HG02852 (cell line): ENCODE data around the gene SNRNP48.

Experiments used
- ATAC-seq: cut with Tn5 transposase; IDR thresholded peaks from one replicate; pipeline ENCODE4 v1.9.1; 2021; ENCODE audit warnings: mild to moderate bottlenecking, moderate library complexity; ENCODE audit not compliant: unreplicated experiment

The SNRNP48 gene

DNA sequence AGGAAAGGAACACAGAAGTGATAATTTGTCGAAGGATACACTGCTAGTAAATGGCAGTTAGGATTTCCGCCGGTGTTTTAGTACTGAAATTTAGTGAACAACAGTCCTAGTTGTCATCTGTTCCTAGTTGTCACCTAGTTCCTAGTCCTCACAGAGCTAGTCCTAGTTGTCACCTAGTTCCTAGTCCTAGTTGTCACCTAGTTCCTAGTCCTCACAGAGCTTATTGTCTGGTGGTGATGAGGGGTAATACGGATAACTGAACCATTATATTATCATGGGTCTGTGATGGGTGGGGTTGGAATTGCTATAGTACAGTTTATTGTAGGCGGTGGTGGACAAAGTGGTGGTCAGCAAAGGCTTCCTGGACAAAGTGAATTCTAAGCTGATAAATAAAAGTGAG is 1.8 kb downstream of the SNRNP48 start:
- no peak for ATAC-seq

DNA sequence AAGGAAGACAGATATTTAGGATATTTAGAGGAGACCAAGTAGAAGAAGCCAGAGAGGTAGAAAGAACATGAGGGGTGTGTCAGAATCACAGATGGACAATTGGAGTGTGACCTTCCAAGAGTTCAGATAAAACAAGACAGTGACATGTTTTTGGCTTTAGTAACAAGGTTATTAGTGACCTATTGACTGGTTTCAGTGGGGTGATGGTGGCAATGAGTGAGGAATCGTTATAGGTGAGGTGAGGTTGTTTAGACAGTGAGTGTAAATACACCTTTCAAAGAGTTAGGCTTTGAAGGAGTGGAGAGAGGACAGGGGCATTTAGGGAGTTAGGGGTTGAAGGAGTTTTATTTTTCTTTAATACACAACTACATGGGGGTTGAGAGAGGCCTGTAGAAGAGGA is 3.2 kb downstream of the SNRNP48 start:
- no peak for ATAC-seq

DNA sequence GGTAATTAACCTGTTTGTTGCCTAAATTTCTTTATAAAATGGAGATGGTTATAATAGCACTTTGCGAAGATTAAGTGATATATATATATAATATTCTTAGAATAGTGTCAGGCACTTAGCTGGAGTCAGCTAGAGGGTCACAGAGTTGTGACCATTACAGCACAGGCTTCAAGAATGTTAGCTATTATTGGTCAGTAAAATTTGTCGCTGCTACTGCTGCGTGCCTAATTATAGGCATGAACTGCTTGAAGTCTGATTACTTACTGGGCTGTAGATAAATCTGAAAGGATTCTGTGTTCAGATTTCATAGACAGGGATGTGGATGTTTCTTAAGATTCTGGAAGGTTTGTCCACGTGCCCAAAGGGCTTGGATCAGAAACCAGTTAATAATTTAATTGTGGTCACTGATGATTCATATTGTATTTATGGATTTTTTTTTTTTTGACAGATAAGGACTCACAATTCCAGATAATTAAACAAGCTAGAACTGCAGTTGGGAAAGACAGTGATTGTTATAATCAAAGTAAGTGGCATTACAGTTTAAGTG is 4.7 kb downstream of the SNRNP48 start:
- ATAC-seq: no peak

DNA sequence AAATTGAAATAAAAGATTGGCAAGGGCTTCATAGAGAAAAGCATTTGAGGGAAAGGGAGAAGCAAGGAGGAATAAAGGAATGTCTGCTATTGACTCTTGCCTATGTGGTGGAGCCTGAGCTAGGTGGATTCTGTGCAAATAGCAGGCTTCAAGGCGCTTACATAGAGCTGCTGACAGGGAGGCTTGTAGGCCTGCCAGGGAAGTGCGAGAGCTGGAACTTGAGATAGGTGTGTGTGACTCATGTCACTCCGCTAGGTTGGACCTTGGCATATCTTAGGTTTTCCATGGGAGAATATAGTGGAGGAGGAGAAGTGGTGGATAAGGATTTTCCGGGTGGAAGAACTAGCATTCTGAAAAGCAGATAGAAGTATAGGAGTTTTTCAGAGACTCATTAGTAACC is 14.0 kb downstream of the SNRNP48 start:
- ATAC-seq: no peak

DNA sequence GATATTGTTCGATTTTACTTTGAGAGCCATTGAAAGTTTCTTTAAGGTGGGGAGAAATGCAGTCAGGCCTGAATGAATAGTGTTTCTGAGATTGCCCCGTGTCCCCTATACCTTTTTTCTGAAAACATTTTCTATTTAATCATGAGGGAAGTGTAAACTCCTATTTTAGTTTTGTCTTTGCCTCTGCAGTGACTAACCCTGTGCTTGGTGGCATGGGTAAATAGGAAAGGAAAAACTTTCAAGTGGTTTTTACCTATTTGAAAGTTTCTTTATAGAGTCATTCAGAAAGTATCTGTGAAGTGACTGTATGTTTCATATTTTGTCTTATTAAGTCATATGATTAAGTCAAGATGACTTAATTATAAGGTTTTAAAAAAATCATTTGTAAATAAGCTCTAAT is 14.5 kb downstream of the SNRNP48 start:
- peak; percentile 67 for ATAC-seq

DNA sequence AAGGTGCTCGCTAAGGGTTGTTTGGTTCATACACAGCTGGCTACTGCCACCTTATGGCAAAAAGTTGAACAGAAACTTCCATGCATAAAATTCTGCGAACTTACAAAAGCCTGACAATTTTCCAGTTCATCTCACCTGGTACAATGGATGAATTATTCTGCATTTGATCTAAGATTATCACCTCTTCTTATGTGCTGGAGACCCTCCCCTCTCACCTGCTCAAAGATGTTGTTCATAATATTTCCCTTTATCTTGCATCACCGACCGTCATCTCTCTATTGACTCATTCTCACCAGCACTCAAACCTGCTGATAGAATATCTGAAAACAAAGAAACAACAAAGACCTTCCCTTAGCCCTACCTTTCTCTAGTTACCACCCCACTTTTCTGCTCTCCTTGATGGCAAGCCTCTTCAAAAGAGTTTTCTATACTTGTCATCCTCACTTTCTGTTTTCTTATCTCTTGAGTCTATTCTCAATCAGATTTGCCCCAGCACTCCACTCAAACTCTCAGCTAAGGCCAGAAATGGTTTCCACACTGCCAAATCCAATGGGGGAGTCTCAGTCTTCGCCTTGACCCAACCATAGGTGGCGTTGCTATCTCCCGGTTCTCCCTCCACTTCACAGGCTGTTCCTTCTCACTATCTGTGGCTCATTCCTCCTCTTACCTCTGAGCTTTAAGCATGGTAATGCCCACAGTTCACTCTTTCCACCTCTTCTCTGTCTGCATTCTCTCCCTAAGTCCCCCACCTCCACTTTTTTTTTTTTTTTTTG is 25.8 kb downstream of the SNRNP48 start:
- ATAC-seq: no peak

DNA sequence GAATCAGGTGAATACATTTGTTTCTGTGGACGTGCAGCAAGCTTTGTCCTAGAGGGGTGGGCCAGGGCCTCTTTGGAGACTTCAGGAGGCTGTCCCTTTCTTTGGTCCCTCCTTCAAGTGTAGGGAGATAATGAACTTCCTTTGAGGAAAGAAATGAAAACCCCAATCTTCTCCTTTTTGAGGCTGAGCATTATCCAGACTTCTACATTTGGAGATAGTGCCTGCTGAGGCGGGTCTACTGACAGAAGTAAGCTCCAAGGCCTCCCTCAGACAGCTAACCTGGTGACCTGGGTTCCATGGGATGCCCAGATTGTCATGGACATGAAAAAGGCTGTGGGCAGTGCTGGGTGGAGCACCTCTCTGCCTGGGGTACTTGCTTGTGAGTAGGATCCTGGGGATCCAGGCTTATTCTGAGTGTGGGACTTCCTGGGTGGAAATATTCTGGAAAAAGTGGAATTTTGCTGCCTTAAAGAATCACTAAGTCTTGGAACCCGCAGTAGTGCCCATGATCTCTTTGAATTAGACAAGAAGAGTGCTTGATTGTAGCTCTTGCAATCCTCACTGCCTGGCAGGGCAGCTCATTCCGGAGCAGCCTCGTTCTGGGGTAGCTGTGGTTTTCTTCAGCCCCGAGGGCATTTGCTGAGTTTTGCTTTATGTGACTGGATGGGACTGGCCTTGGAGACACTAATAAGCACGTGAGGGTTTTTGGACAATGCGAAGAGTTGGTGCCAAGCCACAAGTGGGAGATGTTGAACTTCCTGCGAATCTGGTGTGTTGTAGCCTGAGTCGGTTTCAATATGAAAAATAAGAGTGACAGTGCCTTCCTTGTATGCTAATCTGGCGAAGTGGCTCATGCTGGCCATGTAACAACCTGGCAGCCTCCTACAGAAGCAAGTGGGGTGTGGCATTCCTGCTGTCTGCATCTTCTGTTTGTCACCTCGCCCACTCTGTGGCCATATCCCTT is 28.1 kb downstream of the SNRNP48 start:
- no peak for ATAC-seq

DNA sequence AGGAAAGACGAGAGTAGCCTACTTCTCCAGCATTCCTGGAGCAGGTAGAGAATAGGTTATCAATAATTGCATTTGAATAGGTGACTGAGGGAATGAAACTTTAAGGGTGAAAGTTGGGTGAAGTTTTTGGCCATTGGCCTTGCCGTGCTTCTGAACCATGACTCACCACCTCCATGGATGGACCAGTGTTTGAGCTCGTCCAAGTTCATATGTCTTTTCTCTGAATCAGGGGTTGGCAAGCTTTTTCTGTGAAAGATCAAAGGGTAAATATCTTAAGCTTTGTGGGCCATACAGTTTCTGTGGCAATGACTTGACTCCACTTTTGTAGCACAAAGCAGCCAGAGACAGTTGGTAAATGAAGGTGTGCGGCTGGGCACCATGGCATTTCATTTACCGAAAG is 31.8 kb downstream of the SNRNP48 start:
- ATAC-seq: no peak

DNA sequence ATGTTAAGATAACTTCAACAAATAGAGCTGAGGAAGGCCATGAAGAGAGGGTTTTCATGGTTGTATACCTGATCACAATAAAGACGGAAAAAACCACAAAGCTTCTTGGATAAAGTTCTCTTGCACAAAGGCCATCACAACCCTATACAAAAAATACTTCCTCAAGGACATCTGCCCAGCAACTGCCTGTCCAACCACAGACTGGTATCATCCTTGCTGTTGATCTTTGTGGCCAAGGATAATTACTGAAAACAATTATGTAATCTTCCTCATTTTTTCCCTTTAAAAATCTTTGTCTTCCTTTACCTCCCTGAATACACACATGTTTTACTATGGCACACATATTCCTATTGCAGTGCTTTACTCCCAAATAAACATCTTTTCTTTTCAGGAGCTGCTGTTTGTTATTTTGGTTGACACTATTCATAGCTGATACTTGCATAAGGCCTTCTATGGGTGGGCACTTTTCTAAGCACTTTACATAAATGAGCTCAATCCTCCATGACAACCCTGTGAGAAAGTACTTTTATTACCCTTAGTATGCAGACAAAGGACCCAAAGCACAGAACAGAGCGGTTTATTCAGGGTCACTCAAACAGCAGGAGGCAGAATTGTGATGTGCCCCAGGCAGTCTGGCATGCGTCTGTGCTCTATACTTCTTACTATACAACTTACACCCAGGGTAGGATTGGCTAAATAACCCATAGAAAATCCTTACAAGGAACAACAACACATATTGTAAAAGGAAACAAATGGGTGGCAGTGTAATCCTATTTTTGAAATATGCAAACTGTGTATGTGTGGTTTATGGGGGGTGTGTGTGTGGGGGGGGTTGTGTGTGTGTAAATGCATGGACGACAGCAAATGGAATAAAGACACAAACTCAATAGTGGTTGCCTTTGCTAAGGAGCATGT is 35.1 kb downstream of the SNRNP48 start:
- ATAC-seq: no peak

DNA sequence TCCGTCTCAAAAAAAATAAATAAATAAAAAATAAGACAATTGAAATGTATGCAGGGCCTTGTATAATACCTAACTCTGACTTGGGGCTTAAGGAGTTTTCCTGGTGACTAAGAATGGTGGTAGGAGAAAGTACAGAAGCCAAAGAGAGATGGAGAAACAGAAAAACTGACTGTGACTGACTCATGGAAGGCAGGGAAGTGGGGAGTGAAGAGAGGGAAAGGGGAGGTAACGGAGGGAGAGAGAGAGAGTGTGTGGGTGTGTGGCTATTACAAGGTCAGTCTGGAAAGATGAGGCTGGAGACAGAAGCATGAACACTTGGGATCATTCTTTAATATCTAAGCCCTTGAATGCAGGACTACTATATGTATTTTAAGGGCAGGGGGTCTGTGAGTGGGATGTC is 38.5 kb downstream of the SNRNP48 start:
- ATAC-seq: no peak

DNA sequence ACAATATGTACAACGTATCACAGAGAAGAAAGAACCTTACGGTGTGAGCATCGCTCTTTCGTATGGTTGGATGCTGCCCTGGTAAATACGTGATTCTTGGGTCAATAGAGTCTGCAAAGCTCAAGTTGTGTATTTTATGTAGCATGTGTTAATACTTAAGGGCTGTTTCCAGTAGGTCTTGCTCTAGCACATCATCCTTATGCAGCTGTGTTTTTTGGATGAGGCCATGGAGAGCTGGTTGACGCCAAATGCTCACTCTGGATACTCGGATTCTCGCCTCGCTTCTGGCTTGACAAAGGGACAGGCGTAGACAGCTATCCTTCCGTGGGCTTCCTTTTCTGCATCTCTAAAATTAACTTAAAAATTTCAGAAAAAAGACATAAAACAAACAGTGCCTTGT is 38.9 kb downstream of the SNRNP48 start:
- no peak for ATAC-seq

DNA sequence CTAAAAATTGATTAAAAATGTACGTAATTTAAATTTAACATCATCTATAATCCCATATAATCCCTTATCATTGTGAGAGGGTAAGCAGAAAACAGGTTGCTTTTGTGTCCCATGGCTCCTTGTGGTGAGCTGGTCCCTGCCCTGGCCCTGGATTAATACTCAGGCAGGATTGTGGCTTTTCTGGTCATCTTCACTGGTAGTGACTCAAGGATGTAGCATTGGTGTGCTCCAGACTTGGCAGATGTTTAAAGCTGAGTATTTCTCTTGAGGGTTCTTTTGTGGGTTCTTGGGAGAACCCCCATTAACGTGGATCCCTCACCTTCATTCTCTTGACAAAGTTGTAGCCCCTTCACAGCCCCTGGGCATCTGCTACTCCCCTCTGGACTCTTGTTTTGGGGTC is 39.3 kb downstream of the SNRNP48 start:
- ATAC-seq: no peak

DNA sequence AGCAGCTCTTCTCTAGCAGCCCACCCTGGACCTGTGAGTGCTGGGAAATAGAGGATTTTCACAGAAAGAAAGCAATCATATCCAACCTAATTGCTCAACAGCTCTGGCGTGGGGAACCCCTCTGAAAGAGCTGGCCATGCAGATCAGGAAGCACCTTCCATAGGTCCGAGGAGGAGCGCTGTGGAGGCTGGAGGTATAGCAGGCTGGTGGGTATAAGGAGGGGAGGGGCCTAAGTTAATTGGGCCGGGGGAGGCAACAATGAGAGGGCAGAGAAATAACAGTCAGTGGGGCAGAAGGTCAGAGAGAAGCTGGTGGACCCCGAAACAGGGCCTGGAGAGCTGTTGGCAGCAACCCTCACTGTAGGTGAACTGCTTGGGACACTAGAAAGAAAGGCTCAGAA is 40.8 kb downstream of the SNRNP48 start:
- ATAC-seq: no peak

DNA sequence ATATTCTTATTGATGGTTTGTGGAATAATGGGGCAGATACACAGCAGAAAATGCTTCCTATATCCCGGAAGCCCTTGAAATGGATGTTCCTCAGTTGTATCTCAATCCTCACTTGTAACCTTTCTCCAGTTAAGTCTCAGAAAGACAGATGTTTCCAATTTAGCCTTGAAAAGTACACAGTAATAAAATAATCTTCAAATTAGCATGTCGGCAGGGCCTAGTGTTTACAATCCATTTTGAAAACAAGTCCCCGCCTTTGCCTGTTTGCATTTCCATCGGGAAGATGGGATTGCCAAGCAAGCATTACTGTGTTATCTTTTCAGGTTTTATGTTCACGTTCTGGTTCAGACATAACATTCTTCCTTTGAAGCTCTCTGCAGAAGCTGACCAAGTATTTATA is 41.5 kb downstream of the SNRNP48 start:
- no peak for ATAC-seq

DNA sequence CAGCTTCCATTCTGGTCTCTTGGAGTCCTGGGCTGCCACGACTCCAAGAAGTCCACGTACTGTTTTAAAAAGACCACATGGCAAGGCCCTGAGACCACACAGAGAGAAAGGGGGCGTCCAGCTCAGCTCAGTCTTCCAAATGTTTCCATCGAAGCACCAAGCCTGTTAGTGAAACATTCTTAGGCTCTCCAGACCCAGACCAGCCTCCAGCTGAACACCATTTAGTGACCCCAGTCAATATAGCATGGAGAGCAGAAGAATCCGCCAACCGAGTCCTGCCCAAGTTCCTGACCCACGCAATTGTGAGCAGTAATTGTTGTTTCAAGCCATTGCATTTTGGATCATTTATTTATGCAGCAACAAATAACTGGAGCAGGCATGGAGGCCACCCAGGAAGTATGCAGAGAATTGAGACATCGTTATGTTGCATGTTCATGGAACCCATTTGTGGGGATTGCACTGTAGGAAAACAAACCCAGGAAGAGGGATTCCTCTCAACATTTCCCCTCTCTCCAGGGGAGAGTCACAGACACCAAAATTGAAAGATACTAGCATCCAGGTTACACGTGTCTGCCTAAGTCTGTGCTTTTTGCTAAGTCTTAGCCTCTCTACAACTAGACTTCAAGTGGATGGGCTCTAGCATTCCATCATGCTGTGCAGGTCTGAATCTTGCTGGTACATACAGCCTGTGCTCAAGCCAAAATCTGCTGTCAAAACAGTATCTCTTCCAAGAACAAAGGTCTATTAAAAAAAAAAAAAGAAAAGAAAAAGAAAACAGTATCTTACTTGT is 42.7 kb downstream of the SNRNP48 start:
- no peak for ATAC-seq

DNA sequence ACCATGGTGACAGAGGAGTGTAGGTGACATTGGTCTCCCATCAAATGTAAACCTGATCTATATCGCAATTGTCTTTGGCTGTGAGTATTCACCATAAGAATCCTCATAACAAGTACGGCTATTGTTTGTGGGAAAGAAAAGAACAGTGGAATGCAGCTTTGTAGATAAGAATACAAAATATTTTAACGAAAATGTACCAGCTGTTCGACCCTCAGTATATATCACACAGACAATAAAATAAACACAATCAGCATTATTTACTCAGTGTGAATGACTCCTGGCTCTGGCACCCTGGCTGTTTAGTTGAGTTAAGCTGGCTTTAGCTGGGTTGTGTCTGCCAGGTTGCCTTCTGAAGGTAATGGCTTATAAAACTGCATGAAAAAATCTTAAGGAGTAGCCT is 43.4 kb downstream of the SNRNP48 start:
- no peak for ATAC-seq

DNA sequence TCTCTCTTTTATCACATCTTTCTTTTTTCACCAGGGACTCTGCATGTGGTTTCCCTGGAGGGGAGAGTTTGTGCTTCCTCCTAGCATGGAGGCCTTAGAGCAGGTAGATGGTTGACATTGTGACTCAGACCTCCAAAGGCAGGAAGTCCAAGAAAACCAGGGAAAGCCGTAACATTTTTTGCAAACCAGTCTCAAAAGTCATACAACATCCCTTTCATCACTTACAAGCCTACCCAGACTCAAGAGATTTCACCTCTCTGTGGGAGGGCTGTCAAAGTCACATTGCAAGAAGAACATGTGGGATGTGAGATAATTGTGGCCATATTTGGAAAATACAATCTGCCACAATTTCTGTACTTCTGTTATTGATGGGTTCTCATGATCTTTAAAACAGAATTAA is 46.2 kb downstream of the SNRNP48 start:
- ATAC-seq: no peak

DNA sequence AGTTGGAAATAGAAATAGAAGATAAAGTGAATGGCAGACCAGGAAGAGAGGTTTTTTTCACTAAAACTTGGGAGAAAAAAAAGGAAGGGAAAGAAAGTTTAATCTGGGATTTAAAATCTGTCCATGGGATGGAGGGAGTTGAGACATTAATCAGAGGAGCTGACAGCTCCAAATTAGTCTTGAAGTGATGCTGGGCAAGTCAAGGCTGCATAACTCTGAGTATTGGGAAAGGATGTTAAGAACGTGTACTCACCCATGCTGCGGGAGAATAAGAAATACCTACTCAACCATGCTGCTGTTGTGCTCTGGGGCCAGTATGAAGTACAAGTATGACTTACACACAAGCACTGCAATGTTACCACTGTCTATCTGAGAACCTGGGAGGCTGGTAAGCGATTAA is 47.5 kb downstream of the SNRNP48 start:
- no peak for ATAC-seq

DNA sequence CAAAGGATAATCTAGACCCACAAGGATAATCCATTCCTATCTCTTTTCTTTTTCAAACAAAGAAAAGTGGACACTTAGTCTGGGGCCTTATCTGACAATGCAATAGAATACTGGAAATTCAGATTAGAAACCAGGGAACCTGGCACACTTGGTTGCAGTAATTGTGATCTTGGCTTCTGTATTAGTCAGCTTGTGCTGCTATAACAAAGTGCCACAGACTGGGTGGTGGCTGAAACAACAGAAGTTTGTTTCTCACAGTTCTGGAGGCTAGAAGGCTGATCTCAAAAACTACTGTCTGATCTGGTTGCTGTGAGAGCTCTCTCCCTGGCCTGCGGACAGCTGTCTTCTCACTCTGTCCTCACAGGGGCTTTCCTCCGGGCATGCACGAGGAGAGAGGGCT is 49.4 kb downstream of the SNRNP48 start:
- ATAC-seq: no peak

DNA sequence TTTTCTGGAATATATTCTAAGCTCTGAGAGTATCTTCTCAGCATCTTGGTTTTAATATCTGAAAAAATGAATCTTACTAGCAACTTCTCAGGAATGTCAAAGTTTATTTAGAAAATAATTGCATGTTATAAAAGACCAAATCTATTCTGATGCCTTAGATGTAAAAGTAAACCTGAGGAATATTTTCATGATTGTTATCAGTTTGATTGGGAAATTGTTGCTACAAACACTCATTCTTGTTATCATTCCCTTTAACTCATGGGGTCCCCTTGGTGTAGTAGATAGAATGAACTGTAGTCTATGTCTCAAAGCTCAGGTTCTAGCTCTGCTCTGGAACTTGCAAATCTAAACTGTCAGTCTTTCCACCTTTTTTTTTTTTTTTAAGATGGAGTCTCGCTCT is 50.0 kb downstream of the SNRNP48 start:
- no peak for ATAC-seq
